MM.1S (cell line): ENCODE data around the gene MRPS15.

Source experiments
- CTCF ChIP-seq: fragments of 300-600 bp; sonication (generic); IDR thresholded peaks from 2 replicates; pipeline ENCODE4 v1.5.1; 2016; ENCODE audit warnings: antibody characterized with exemption, low read length, mixed read lengths
- EZH2 ChIP-seq: fragments of 300-600 bp; sonication (generic); optimal IDR thresholded peaks from 2 replicates; pipeline ENCODE3; 2017; ENCODE audit warnings: low read depth, mild to moderate bottlenecking, antibody characterized with exemption, low read length, mixed read lengths
- EZH2phosphoT487 ChIP-seq: fragments of 300-600 bp; sonication (generic); IDR thresholded peaks from 2 replicates; pipeline ENCODE4 v1.6.1; 2018; ENCODE audit warnings: antibody characterized with exemption, low read length

GRCh38 chr1:36436821-36437220 is 27.4 kb downstream of the MRPS15 start:
- TF ChIP-seq CTCF (no peak), EZH2 (no peak), EZH2phosphoT487 (no peak)
